ENCODE results near the gene VEZT.

Gene VEZT

GRCh38 chr12:95269892-95270291 is 52.3 kb downstream of the VEZT start:
- Histone ChIP-seq H3K27ac (ENCODE audit: low read depth in 2 of 2, low read length in 2 of 2) (no peak overlapping the region), H3K36me3 (ENCODE audit: control insufficient read depth in 2 of 2, insufficient read depth in 2 of 2, low read length in 2 of 2) (peaks cover 27 to 32% of the 10 kb centered on the region in 2 donors), H3K4me3 (ENCODE audit: low read length in 2 of 2) (no peak overlapping the region), H3K9me3 (ENCODE audit: control insufficient read depth in 2 of 2, low read length in 2 of 2) (no peaks in the 10 kb centered on the region), H3K4me1 (ENCODE audit: control insufficient read depth in 2 of 2, insufficient read depth in 2 of 2, low read length in 2 of 2) (no peaks in the 10 kb centered on the region), H3K9ac (ENCODE audit: low read depth in 1 of 2, low read length in 2 of 2) (no peak overlapping the region), H3K27me3 (ENCODE audit: control insufficient read depth in 2 of 2, insufficient read depth in 2 of 2, low read length in 2 of 2) (no peaks in the 10 kb centered on the region)

- Histone ChIP-seq H3K4me1 (ENCODE audit: control insufficient read depth in 2 of 2, insufficient read depth in 2 of 2, low read length in 2 of 2) (no peaks in the 10 kb centered on the region), H3K4me3 (ENCODE audit: low read length in 2 of 2) (no peak overlapping the region), H3K9ac (ENCODE audit: low read depth in 1 of 2, low read length in 2 of 2) (no peak overlapping the region), H3K27me3 (ENCODE audit: control insufficient read depth in 2 of 2, insufficient read depth in 2 of 2, low read length in 2 of 2) (no peaks in the 10 kb centered on the region), H3K9me3 (ENCODE audit: control insufficient read depth in 2 of 2, low read length in 2 of 2) (no peaks in the 10 kb centered on the region), H3K27ac (ENCODE audit: low read depth in 2 of 2, low read length in 2 of 2) (no peak overlapping the region), H3K36me3 (ENCODE audit: control insufficient read depth in 2 of 2, insufficient read depth in 2 of 2, low read length in 2 of 2) (peaks cover 23 to 29% of the 10 kb centered on the region in 2 donors)
Observed at GRCh38 chr12:95271465-95271864, 53.9 kb downstream of the VEZT start.

GRCh38 chr12:95277139-95277538 is 59.5 kb downstream of the VEZT start:
- no peaks in the 10 kb centered on the region for H3K4me1 ChIP-seq (ENCODE audit: control insufficient read depth in 2 of 2, insufficient read depth in 2 of 2, low read length in 2 of 2)
- H3K27ac ChIP-seq (ENCODE audit: low read depth in 2 of 2, low read length in 2 of 2): no peak overlapping the region
- no peak overlapping the region for H3K4me3 ChIP-seq (ENCODE audit: low read length in 2 of 2)
- peaks cover 17 to 32% of the 10 kb centered on the region in 2 donors for H3K36me3 ChIP-seq (ENCODE audit: control insufficient read depth in 2 of 2, insufficient read depth in 2 of 2, low read length in 2 of 2)
- H3K9me3 ChIP-seq (ENCODE audit: control insufficient read depth in 2 of 2, low read length in 2 of 2): no peaks in the 10 kb centered on the region
- no peaks in the 10 kb centered on the region for H3K27me3 ChIP-seq (ENCODE audit: control insufficient read depth in 2 of 2, insufficient read depth in 2 of 2, low read length in 2 of 2)
- no peak overlapping the region for H3K9ac ChIP-seq (ENCODE audit: low read depth in 1 of 2, low read length in 2 of 2)

- H3K4me3 ChIP-seq (ENCODE audit: low read length in 2 of 2): no peak overlapping the region
- H3K4me1 ChIP-seq (ENCODE audit: control insufficient read depth in 2 of 2, insufficient read depth in 2 of 2, low read length in 2 of 2): no peaks in the 10 kb centered on the region
- H3K9me3 ChIP-seq (ENCODE audit: control insufficient read depth in 2 of 2, low read length in 2 of 2): no peaks in the 10 kb centered on the region
- H3K27ac ChIP-seq (ENCODE audit: low read depth in 2 of 2, low read length in 2 of 2): no peak overlapping the region
- H3K9ac ChIP-seq (ENCODE audit: low read depth in 1 of 2, low read length in 2 of 2): no peak overlapping the region
- no peaks in the 10 kb centered on the region for H3K27me3 ChIP-seq (ENCODE audit: control insufficient read depth in 2 of 2, insufficient read depth in 2 of 2, low read length in 2 of 2)
- H3K36me3 ChIP-seq (ENCODE audit: control insufficient read depth in 2 of 2, insufficient read depth in 2 of 2, low read length in 2 of 2): peaks cover 36 to 42% of the 10 kb centered on the region in 2 donors
Observed at GRCh38 chr12:95279856-95280255, 62.2 kb downstream of the VEZT start.

- Histone ChIP-seq H3K9me3 (ENCODE audit: control insufficient read depth in 2 of 2, low read length in 2 of 2) (no peaks in the 10 kb centered on the region), H3K9ac (ENCODE audit: low read depth in 1 of 2, low read length in 2 of 2) (no peak overlapping the region), H3K4me1 (ENCODE audit: control insufficient read depth in 2 of 2, insufficient read depth in 2 of 2, low read length in 2 of 2) (no peaks in the 10 kb centered on the region), H3K4me3 (ENCODE audit: low read length in 2 of 2) (no peak overlapping the region), H3K27ac (ENCODE audit: low read depth in 2 of 2, low read length in 2 of 2) (no peak overlapping the region), H3K27me3 (ENCODE audit: control insufficient read depth in 2 of 2, insufficient read depth in 2 of 2, low read length in 2 of 2) (no peaks in the 10 kb centered on the region), H3K36me3 (ENCODE audit: control insufficient read depth in 2 of 2, insufficient read depth in 2 of 2, low read length in 2 of 2) (peaks cover 28 to 38% of the 10 kb centered on the region in 2 donors)
Observed at GRCh38 chr12:95282266-95282665, 64.7 kb downstream of the VEZT start.

GRCh38 chr12:95283371-95283770 is 65.8 kb downstream of the VEZT start:
- Histone ChIP-seq H3K27me3 (ENCODE audit: control insufficient read depth in 2 of 2, insufficient read depth in 2 of 2, low read length in 2 of 2) (no peaks in the 10 kb centered on the region), H3K36me3 (ENCODE audit: control insufficient read depth in 2 of 2, insufficient read depth in 2 of 2, low read length in 2 of 2) (peaks cover 28 to 35% of the 10 kb centered on the region in 2 donors), H3K4me1 (ENCODE audit: control insufficient read depth in 2 of 2, insufficient read depth in 2 of 2, low read length in 2 of 2) (no peaks in the 10 kb centered on the region), H3K27ac (ENCODE audit: low read depth in 2 of 2, low read length in 2 of 2) (no peak overlapping the region), H3K9ac (ENCODE audit: low read depth in 1 of 2, low read length in 2 of 2) (no peak overlapping the region), H3K4me3 (ENCODE audit: low read length in 2 of 2) (no peak overlapping the region), H3K9me3 (ENCODE audit: control insufficient read depth in 2 of 2, low read length in 2 of 2) (no peaks in the 10 kb centered on the region)

GRCh38 chr12:95286713-95287112 is 69.1 kb downstream of the VEZT start:
- H3K36me3 ChIP-seq (ENCODE audit: control insufficient read depth in 2 of 2, insufficient read depth in 2 of 2, low read length in 2 of 2): peaks cover 29 to 32% of the 10 kb centered on the region in 2 donors

GRCh38 chr12:95291501-95291900 is 73.9 kb downstream of the VEZT start:
- no peak overlapping the region for H3K27ac ChIP-seq (ENCODE audit: low read depth in 2 of 2, low read length in 2 of 2)
- no peaks in the 10 kb centered on the region for H3K27me3 ChIP-seq (ENCODE audit: control insufficient read depth in 2 of 2, insufficient read depth in 2 of 2, low read length in 2 of 2)
- no peak overlapping the region for H3K4me3 ChIP-seq (ENCODE audit: low read length in 2 of 2)
- no peaks in the 10 kb centered on the region for H3K4me1 ChIP-seq (ENCODE audit: control insufficient read depth in 2 of 2, insufficient read depth in 2 of 2, low read length in 2 of 2)
- no peak overlapping the region for H3K9ac ChIP-seq (ENCODE audit: low read depth in 1 of 2, low read length in 2 of 2)
- H3K36me3 ChIP-seq (ENCODE audit: control insufficient read depth in 2 of 2, insufficient read depth in 2 of 2, low read length in 2 of 2): peaks cover 24 to 28% of the 10 kb centered on the region in 2 donors
- H3K9me3 ChIP-seq (ENCODE audit: control insufficient read depth in 2 of 2, low read length in 2 of 2): no peaks in the 10 kb centered on the region

More at GRCh38 chr12:95286713-95287112, 69.1 kb downstream of the VEZT start:
- no peak overlapping the region for H3K9ac ChIP-seq (ENCODE audit: low read depth in 1 of 2, low read length in 2 of 2)
- H3K9me3 ChIP-seq (ENCODE audit: control insufficient read depth in 2 of 2, low read length in 2 of 2): no peaks in the 10 kb centered on the region
- no peak overlapping the region for H3K27ac ChIP-seq (ENCODE audit: low read depth in 2 of 2, low read length in 2 of 2)
- H3K4me1 ChIP-seq (ENCODE audit: control insufficient read depth in 2 of 2, insufficient read depth in 2 of 2, low read length in 2 of 2): no peaks in the 10 kb centered on the region
- H3K4me3 ChIP-seq (ENCODE audit: low read length in 2 of 2): no peak overlapping the region
- no peaks in the 10 kb centered on the region for H3K27me3 ChIP-seq (ENCODE audit: control insufficient read depth in 2 of 2, insufficient read depth in 2 of 2, low read length in 2 of 2)

GRCh38 chr12:95298916-95299315 is 81.3 kb downstream of the VEZT start:
- peaks cover 29 to 30% of the 10 kb centered on the region in 2 donors for H3K36me3 ChIP-seq (ENCODE audit: control insufficient read depth in 2 of 2, insufficient read depth in 2 of 2, low read length in 2 of 2)

GRCh38 chr12:95300286-95300685 is 82.7 kb downstream of the VEZT start:
- Histone ChIP-seq H3K9me3 (ENCODE audit: control insufficient read depth in 2 of 2, low read length in 2 of 2) (no peaks in the 10 kb centered on the region), H3K9ac (ENCODE audit: low read depth in 1 of 2, low read length in 2 of 2) (no peak overlapping the region), H3K27me3 (ENCODE audit: control insufficient read depth in 2 of 2, insufficient read depth in 2 of 2, low read length in 2 of 2) (no peaks in the 10 kb centered on the region), H3K4me3 (ENCODE audit: low read length in 2 of 2) (no peak overlapping the region), H3K27ac (ENCODE audit: low read depth in 2 of 2, low read length in 2 of 2) (no peak overlapping the region), H3K4me1 (ENCODE audit: control insufficient read depth in 2 of 2, insufficient read depth in 2 of 2, low read length in 2 of 2) (no peaks in the 10 kb centered on the region), H3K36me3 (ENCODE audit: control insufficient read depth in 2 of 2, insufficient read depth in 2 of 2, low read length in 2 of 2) (peaks cover 19 to 28% of the 10 kb centered on the region in 2 donors)

More at GRCh38 chr12:95298916-95299315, 81.3 kb downstream of the VEZT start:
- Histone ChIP-seq H3K9me3 (ENCODE audit: control insufficient read depth in 2 of 2, low read length in 2 of 2) (no peaks in the 10 kb centered on the region), H3K27me3 (ENCODE audit: control insufficient read depth in 2 of 2, insufficient read depth in 2 of 2, low read length in 2 of 2) (no peaks in the 10 kb centered on the region), H3K9ac (ENCODE audit: low read depth in 1 of 2, low read length in 2 of 2) (no peak overlapping the region), H3K4me1 (ENCODE audit: control insufficient read depth in 2 of 2, insufficient read depth in 2 of 2, low read length in 2 of 2) (no peaks in the 10 kb centered on the region), H3K27ac (ENCODE audit: low read depth in 2 of 2, low read length in 2 of 2) (no peak overlapping the region), H3K4me3 (ENCODE audit: low read length in 2 of 2) (no peak overlapping the region)

- Histone ChIP-seq H3K36me3 (ENCODE audit: control insufficient read depth in 2 of 2, insufficient read depth in 2 of 2, low read length in 2 of 2) (peaks cover 10 to 16% of the 10 kb centered on the region in 2 donors), H3K27ac (ENCODE audit: low read depth in 2 of 2, low read length in 2 of 2) (no peak overlapping the region), H3K9ac (ENCODE audit: low read depth in 1 of 2, low read length in 2 of 2) (no peak overlapping the region)
Observed at GRCh38 chr12:95303476-95303875, 85.9 kb downstream of the VEZT start.

More at GRCh38 chr12:95303476-95303875, 85.9 kb downstream of the VEZT start:
- Histone ChIP-seq H3K4me1 (ENCODE audit: control insufficient read depth in 2 of 2, insufficient read depth in 2 of 2, low read length in 2 of 2) (no peaks in the 10 kb centered on the region), H3K27me3 (ENCODE audit: control insufficient read depth in 2 of 2, insufficient read depth in 2 of 2, low read length in 2 of 2) (no peaks in the 10 kb centered on the region), H3K4me3 (ENCODE audit: low read length in 2 of 2) (no peak overlapping the region), H3K9me3 (ENCODE audit: control insufficient read depth in 2 of 2, low read length in 2 of 2) (no peaks in the 10 kb centered on the region)

Data from mucosa of rectum (tissue), 2 donors.